ENCODE results near the gene WNT3A.

Gene WNT3A

DNA sequence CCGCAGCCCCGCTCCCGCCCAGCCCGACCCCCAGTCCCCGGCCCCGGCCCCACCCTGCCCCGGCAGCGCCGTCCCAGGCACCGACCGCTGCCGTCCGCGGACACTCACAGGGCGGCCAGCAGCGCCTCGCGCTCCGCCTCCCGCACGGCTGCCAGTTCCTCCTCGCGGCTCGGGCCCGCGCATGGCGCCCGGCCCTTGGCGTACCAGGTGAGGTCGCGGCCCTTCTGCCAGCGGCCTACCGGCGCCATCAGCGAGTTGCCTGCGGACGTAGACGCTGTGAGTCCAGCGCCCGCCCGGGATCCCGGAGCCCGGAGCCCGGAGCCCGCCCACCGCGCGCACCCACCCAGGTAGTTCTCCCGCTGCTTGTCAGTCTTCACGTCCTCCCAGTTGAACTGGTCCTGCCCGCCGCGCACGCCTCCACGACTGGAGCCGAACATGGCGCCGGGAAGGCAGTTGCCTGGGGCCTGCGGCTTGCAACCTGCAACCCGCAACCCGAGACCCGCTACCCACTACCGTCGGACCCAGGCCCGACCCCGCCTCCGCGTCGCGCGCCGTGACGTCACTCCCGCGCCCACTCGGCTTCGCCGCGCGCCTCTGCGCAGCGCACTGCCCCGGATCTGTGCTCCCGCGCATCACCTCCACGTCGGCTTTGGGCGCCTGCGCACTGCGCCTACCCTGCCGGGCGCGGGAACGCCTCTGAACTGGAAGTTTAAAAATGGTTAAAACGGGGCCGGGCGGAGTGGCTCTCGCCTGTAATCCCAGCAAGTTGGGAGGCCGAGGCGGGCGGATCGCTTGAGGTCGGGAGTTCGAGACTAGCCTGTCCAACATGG lies 96.2 kb downstream of the WNT3A start, which contains the start of gene C1orf35:
Gene C1orf35, minus strand, starts transcription at position 535 of the 830 bp plus-strand sequence. Its CDS starts 98 bp downstream, at position 437.
- DNase-seq = peak; percentile 94

GRCh38 chr1:228104526-228105269 lies 97.9 kb downstream of the WNT3A start:
- DNase-seq = no peak

DNA sequence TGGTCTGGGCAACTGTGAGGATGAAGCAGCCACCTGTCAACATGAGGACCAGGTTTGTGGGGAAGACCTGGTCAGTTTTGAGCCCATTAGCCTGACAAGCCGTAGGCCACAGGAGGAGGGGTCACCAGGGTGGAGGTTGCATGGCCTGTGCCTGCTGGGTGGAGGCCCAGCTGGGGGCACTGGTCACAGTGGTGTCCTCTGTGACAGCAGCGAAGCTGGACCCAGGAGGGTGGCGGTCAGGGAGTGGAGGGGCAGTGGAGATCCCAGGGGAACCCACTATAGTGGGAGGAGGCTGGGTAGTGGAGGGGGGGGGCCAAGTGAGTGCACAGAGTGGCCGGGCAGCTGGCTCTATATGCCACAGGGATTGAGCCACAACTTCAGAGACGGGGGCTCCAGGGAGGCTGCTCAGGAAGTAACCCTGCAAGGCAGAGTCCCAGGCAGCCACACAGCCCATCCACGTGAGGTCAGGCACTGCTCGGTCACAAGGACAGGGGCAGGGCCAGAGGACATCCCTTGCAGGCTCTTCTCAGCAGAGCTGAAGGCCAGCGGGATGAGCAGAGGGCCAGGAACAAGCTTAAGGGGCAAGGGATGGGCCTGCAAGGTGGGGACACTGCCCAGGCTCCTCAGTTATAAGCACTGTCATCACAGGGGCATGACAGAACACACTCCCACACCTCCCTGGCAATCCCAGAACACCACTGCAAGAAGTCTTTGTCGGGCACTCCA lies 98.6 kb downstream of the WNT3A start:
- no peak for DNase-seq

DNA sequence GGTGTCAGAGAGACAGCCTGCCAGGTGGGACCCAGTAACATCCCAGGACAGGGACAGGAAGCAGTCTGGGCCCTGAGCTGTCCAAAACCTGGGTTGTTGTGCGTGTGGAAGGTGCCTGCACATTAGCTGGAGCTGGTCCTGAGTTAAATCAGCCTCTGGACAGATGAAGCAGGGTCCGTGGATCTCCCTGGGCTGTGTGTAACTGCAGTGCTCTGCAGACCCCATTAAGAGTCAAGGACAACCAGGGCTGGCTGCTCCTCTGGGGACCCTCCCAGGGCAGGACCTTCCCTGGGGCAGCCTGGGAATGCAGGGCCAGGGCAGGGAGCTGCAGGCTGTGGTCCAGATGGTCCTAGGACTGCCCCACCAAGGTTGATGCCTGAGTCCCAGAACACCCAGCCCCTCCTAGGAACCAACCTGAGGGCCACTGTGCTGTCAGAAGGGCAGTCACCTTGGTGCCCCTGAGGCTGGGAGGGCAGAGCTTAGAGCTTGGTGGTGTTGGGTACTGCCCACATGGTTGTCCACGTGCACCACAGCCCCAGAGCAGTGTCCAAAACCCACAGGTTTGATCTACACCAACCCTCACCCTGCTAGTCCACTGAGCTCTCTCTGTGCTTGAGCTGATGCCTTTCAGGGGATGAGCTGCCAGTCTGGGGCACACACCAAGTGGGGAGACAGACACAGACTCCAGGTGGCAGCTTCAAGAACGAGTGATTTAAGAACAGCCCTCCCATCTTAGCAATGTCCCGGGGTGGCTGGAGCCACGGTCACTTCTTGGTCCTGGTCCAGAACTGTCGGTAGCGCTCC lies 99.4 kb downstream of the WNT3A start:
- no peak for DNase-seq

DNA sequence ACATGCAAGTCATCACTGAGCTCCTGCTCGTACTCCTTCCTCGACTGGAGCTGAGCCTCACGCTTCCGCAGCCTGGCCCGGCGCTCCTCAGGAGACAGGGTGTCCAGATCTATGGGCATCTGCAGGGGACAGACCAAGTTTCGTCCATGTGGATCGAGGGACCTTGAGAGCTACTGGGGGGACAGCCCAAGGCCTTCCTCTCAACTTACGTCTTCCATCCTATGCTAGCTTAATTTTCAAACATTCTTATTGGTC lies 99.9 kb downstream of the WNT3A start:
- DNase-seq = no peak

DNA sequence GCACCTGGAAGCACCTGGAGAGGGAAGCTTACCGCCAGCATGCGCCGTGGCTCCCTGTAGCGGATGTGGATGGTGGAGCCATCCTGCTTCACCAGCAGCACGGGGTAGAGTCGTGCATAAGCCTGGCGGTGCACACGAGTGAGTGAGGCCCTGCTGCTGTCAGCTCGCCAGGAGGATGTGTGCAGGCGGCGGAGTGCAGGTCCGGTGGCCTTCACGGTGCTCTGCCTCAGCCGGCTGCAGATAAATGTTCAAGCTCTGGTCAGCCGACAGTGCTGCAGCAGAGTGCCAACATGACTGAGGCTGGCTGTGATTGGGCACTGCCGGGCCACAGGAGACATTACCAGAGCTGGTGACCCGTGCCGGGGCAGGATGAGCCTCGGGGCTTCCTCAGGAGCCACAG lies 100.8 kb downstream of the WNT3A start:
- no peak for DNase-seq

- no peak for DNase-seq
These were observed 101.4 kb downstream of the WNT3A start for GRCh38 chr1:228108055-228108690.

- DNase-seq = no peak
These were observed 101.9 kb downstream of the WNT3A start for GRCh38 chr1:228108742-228109072.

DNA sequence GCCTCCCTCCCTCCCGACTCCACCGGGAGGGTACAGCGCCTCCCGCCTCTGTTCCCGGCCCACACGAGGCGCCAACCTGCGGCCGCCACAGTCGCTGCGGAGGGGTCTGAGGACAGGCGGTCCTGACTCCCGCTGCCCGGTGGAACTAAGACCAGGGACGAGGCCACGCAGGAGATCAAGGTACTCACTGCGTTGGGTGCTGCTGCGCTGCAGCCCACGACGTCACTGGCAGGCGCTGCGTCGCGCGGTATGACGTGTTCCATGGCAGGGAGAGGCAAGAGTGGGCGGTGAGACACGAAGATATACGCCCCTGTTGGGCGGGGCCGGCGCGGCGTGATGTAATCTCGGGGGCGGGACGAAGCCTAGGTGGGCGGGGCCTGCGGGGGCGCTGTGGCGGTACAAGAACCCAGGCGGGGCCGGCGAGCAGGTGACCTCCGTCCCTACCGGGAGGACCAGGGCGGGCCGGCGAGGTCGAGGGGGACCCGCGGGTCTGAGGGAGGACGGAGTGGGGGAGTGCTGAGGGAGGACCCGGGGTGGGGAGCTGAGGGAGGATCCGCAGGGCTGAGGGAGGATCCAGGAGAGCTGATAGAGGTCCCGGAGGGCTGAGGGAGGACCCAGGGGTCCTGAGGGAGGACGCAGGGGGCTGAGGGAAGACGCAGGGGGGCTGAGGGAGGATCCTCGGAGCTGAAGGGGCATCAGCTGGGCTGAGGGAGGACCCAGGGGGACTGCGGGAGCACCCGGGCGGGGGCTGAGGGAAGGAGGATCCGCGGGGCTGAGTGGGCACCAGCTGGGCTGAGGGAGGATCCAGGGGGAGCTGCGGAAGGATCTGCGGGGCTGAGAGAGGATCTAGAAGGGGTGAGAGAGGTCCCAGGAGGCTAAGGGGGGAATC lies 102.5 kb downstream of the WNT3A start, which contains the start of gene MRPL55:
Gene MRPL55, minus strand, starts transcription at position 227 of the 889 bp plus-strand sequence. CDS start 1,039 bp downstream, outside the sequence.
- peak; percentile 100 for DNase-seq

GRCh38 chr1:228109962-228110488 lies 103.2 kb downstream of the WNT3A start:
- DNase-seq = no peak

- DNase-seq = no peak
These were observed 103.8 kb downstream of the WNT3A start for GRCh38 chr1:228110556-228110955.

All from activated T-cell treated with anti-CD3 and anti-CD28 coated beads, Interleukin-2, amount 50 U/mL, for 1 hour (primary cell).